CD4-positive, alpha-beta T cell treated with Interleukin-12 subunit alpha and Interleukin-12 subunit beta, for 1 hour (primary cell): Measurements from ENCODE around the gene TCF7L2.

ENCODE experiments used
- DNase-seq: peaks from one replicate; pipeline ENCODE4 v3.0.0-alpha.2; 2020

TCF7L2 gene

DNA sequence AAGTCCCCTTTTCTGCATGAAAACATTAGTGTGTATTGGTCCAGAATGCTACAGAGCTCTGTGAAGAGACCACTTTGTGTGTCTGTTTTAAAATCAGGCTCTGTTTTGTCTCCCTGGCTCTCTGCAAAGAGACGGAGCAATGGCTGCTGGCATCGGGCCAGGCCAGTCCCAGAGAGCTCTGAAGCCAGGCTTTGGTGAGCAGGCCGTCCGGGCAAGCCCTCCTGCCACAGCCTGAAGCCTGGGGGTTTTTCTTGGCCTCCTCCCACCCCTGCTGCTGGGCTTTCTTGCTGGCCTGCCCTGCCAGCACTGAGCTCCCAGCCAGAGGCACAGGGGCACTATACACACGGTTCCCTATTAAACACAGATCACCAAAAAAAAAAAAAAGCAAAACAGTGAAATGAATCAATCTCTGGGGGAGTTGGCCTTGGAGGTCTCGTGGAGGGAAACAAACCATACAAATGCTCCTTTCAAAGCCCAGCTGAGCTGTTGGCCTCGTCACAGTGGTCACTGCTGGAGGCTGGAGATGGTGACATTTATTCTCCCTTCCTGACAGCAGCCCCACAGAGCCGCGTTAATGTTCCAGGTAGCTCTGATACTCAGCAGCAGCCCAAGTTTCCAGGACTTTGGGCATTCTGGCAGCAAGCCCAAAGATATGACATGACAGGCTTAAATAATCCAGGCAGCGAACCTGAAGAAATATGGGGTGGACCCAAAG lies 237.2 kb downstream of the TCF7L2 start:
- DNase-seq, result no peak

GRCh38 chr10:113199459-113199858 lies 249.4 kb downstream of the TCF7L2 start:
- DNase-seq, result no peak

- DNase-seq, result no peak
Measured at GRCh38 chr10:113202011-113202410, 252.0 kb downstream of the TCF7L2 start.

GRCh38 chr10:113207924-113208323 lies 257.9 kb downstream of the TCF7L2 start:
- no peak for DNase-seq

- DNase-seq, result no peak
Measured at GRCh38 chr10:113213035-113213434, 263.0 kb downstream of the TCF7L2 start.

- DNase-seq, result no peak
Measured at GRCh38 chr10:113214331-113214730, 264.3 kb downstream of the TCF7L2 start.

GRCh38 chr10:113216102-113216501 lies 266.1 kb downstream of the TCF7L2 start:
- DNase-seq, result no peak
